GM12891 (cell line): ENCODE data around the gene PYCARD.

ENCODE experiments used
- PAX5 ChIP-seq: IDR thresholded peaks from 2 replicates; pipeline ENCODE4 v1.6.1; 2011; ENCODE audit warnings: low read length, moderate library complexity, mild to moderate bottlenecking; ENCODE audit not compliant: insufficient read depth, severe bottlenecking
- POLR2A ChIP-seq: IDR thresholded peaks from 2 replicates; pipeline ENCODE4 v1.6.1; 2011; ENCODE audit warnings: low read depth, low read length, control low read depth

DNA sequence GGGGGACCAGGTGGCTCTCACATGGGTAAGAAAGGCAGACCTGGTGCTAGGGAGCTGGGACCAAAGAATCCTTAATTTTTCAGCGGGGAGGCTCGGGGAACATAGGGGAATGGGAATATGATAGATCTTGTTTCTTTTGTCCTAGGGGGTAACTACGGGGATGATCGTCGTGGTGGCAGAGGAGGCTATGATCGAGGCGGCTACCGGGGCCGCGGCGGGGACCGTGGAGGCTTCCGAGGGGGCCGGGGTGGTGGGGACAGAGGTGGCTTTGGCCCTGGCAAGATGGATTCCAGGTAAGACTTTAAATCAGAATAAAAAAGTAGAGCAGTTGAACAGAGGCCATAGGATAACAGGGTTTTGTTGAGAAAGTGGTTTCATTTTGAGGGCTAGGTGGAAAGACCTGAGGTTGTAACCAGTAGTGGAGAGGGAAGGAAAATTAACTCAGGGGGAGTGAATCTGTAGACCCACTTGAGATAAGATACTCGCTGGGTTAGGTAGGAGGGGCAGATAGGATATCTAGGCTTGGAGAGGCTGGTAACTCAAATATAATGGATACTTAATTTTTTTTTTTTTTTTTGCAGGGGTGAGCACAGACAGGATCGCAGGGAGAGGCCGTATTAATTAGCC, 11.6 kb downstream of the PYCARD start:
- TF ChIP-seq POLR2A (no peak), PAX5 (no peak)
